ENCODE measurements around the gene DNAJB5. TPM values are rescaled to one million over a fixed set of nuclear protein-coding genes. Genes with fewer than 3 reads are reported as not detected.
A peak's percentile ranks its signal among the peaks of the same experiment; 100 is the strongest.

The DNAJB5 gene
- total and polyA plus RNA-seq, 7 donors, result 0.92 to 58.7 (median 27.8) TPM

GRCh38 chr9:34996905-34997279 is 7.3 kb downstream of the DNAJB5 start:
- Histone ChIP-seq H3K27me3 (no peaks in the 10 kb centered on the region), H3K4me1 (peaks cover 0 to 59% (median 54%) of the 10 kb centered on the region in 4 donors), H3K27ac (peak overlapping the region in 3 of 4 donors; percentile 95 to 100 (median 98)), H3K9me3 (no peaks in the 10 kb centered on the region), H3K4me3 (no peak overlapping the region), H3K36me3 (peaks cover 10 to 26% (median 18%) of the 10 kb centered on the region in 4 donors)
- no peak for DNase-seq
- intact Hi-C loops (cut with DNase I), result loop anchor here (10.0 kb wide), 3 partner anchors 488 to 1258 kb away; partner anchors contain the start of genes CCDC107, GNE, RMRP and SIT1
- WGBS, 2 donors, result 65 to 82% methylated on average over 10 of the region's 10 CpGs
- no peak for TF ChIP-seq EP300 (IDR thresholded peaks at IDR 0.05)
- no peak for TF ChIP-seq POLR2A (IDR thresholded peaks at IDR 0.05)
- TF ChIP-seq POLR2AphosphoS5 (IDR thresholded peaks at IDR 0.05), result no peak
- no peak for TF ChIP-seq CTCF (IDR thresholded peaks at IDR 0.05)

- intact Hi-C loops (cut with DNase I), result loop anchor here (10.0 kb wide), 3 partner anchors 487 to 1257 kb away; partner anchors contain the start of genes CCDC107, GNE, RMRP and SIT1
- Histone ChIP-seq H3K4me3 (no peak overlapping the region), H3K27ac (peak overlapping the region in 3 of 4 donors; percentile 95 to 100 (median 98)), H3K27me3 (no peaks in the 10 kb centered on the region), H3K9me3 (no peaks in the 10 kb centered on the region), H3K4me1 (peaks cover 0 to 54% (median 49%) of the 10 kb centered on the region in 4 donors), H3K36me3 (peaks cover 10 to 26% (median 18%) of the 10 kb centered on the region in 4 donors)
- TF ChIP-seq POLR2A (IDR thresholded peaks at IDR 0.05) (no peak), CTCF (IDR thresholded peaks at IDR 0.05) (no peak), EP300 (IDR thresholded peaks at IDR 0.05) (no peak), POLR2AphosphoS5 (IDR thresholded peaks at IDR 0.05) (no peak)
- no peak for DNase-seq
Observed at GRCh38 chr9:34997379-34997781, 7.8 kb downstream of the DNAJB5 start.

- no peak for DNase-seq
- Histone ChIP-seq H3K9me3 (no peaks in the 10 kb centered on the region), H3K4me1 (peaks cover 0 to 46% (median 40%) of the 10 kb centered on the region in 4 donors), H3K27me3 (no peaks in the 10 kb centered on the region), H3K36me3 (peaks cover 10 to 26% (median 18%) of the 10 kb centered on the region in 4 donors), H3K4me3 (no peak overlapping the region), H3K27ac (peak overlapping the region in 3 of 4 donors; percentile 65 to 100 (median 95))
- 87 to 89% methylated on average over 3 of the region's 3 CpGs for WGBS, 2 donors
- intact Hi-C loops (cut with DNase I), result loop anchor here (10.0 kb wide), 3 partner anchors 487 to 1257 kb away; partner anchors contain the start of genes CCDC107, GNE, RMRP and SIT1
- TF ChIP-seq CTCF (IDR thresholded peaks at IDR 0.05), result no peak
- TF ChIP-seq POLR2A (IDR thresholded peaks at IDR 0.05), result no peak
- TF ChIP-seq POLR2AphosphoS5 (IDR thresholded peaks at IDR 0.05), result no peak
- TF ChIP-seq EP300 (IDR thresholded peaks at IDR 0.05), result no peak
Observed at GRCh38 chr9:34998266-34998665, 8.7 kb downstream of the DNAJB5 start.

- Histone ChIP-seq H3K4me3 (no peak overlapping the region), H3K4me1 (peaks cover 0 to 32% (median 27%) of the 10 kb centered on the region in 4 donors), H3K9me3 (no peaks in the 10 kb centered on the region), H3K27me3 (no peaks in the 10 kb centered on the region), H3K36me3 (peaks cover 10 to 26% (median 18%) of the 10 kb centered on the region in 4 donors), H3K27ac (no peak overlapping the region)
- no peak for DNase-seq
- intact Hi-C loops (cut with DNase I), result loop anchor here (10.0 kb wide), 3 partner anchors 485 to 1255 kb away; partner anchors contain the start of genes CCDC107, GNE, RMRP and SIT1
- WGBS, 2 donors, result 94 to 98% methylated on average over 2 of the region's 2 CpGs
- TF ChIP-seq CTCF (IDR thresholded peaks at IDR 0.05) (no peak), POLR2A (IDR thresholded peaks at IDR 0.05) (no peak), POLR2AphosphoS5 (IDR thresholded peaks at IDR 0.05) (no peak), EP300 (IDR thresholded peaks at IDR 0.05) (no peak)
Observed at GRCh38 chr9:34999576-34999975, 10.0 kb downstream of the DNAJB5 start.
